Forelimb muscle (tissue), 1 donor: ENCODE results near the gene CPXM2. TPM values are rescaled to one million over a fixed set of nuclear protein-coding genes. Genes with fewer than 3 reads are reported as not detected.

ENCODE experiments used
- DNase-seq: peaks from one replicate; pipeline ENCODE4 v3.0.0-alpha.2; 2013; ENCODE audit warnings: low read depth
- polyA plus RNA-seq: library from polyadenylated mRNA; unstranded; fragments of 120-200 nt; gene quantifications from one replicate; pipeline ENCODE4 v1.2.1, GENCODE V29; 2013; ENCODE audit not compliant: insufficient read length

CPXM2 gene
- polyA plus RNA-seq, 1 donor, result 0.25 TPM

GRCh38 chr10:123870260-123870659, 21.3 kb downstream of the CPXM2 start:
- DNase-seq, result no peak

- no peak for DNase-seq
Observed at GRCh38 chr10:123869020-123869414, 22.6 kb downstream of the CPXM2 start.

- DNase-seq, result no peak
Observed at GRCh38 chr10:123868038-123869019, 23.3 kb downstream of the CPXM2 start.

- DNase-seq, result no peak
Observed at GRCh38 chr10:123865880-123866279, 25.7 kb downstream of the CPXM2 start.

- no peak for DNase-seq
Observed at GRCh38 chr10:123865350-123865749, 26.3 kb downstream of the CPXM2 start.

- no peak for DNase-seq
Observed at GRCh38 chr10:123864923-123865322, 26.7 kb downstream of the CPXM2 start.

GRCh38 chr10:123863721-123864482, 27.7 kb downstream of the CPXM2 start:
- no peak for DNase-seq

GRCh38 chr10:123863183-123863575, 28.4 kb downstream of the CPXM2 start:
- no peak for DNase-seq

GRCh38 chr10:123862421-123863182, 29.0 kb downstream of the CPXM2 start:
- DNase-seq, result no peak

GRCh38 chr10:123860856-123861255, 30.8 kb downstream of the CPXM2 start:
- no peak for DNase-seq

GRCh38 chr10:123860209-123860608, 31.4 kb downstream of the CPXM2 start:
- no peak for DNase-seq

- DNase-seq, result no peak
Observed at GRCh38 chr10:123859653-123860050, 32.0 kb downstream of the CPXM2 start.

- no peak for DNase-seq
Observed at GRCh38 chr10:123858907-123859652, 32.5 kb downstream of the CPXM2 start.

GRCh38 chr10:123858077-123858681, 33.4 kb downstream of the CPXM2 start:
- no peak for DNase-seq

- no peak for DNase-seq
Observed at GRCh38 chr10:123857616-123858015, 34.0 kb downstream of the CPXM2 start.

GRCh38 chr10:123855008-123855684, 36.5 kb downstream of the CPXM2 start:
- no peak for DNase-seq

- DNase-seq, result no peak
Observed at GRCh38 chr10:123854498-123854897, 37.1 kb downstream of the CPXM2 start.

- no peak for DNase-seq
Observed at GRCh38 chr10:123854003-123854402, 37.6 kb downstream of the CPXM2 start.

- DNase-seq, result no peak
Observed at GRCh38 chr10:123852411-123852951, 39.1 kb downstream of the CPXM2 start.
